Fibroblast of lung (primary cell): ENCODE data around the gene EXOC2. TPM values are rescaled to one million over a fixed set of nuclear protein-coding genes. Genes with fewer than 3 reads are reported as not detected.

Experiments used
- DNase-seq, 2 donors: peaks; one replicate each; pipeline versions ENCODE4 v3.0.0 to v3.0.0-alpha.2; 2010; ENCODE audit warnings: low read depth in 2 of 2
- H2AFZ ChIP-seq: 2 replicates; pipeline ENCODE4 v1.5.1; 2012; ENCODE audit warnings: low read length, control low read depth, inconsistent platforms
- H3K27ac ChIP-seq: 2 replicates; pipeline ENCODE4 v1.5.1; 2011; ENCODE audit warnings: low read length, control low read depth; ENCODE audit not compliant: insufficient read depth
- H3K27me3 ChIP-seq: 2 replicates; pipeline ENCODE4 v1.5.1; 2011; ENCODE audit warnings: mild to moderate bottlenecking, low read length; ENCODE audit not compliant: control insufficient read depth, insufficient read depth
- H3K36me3 ChIP-seq: 2 replicates; pipeline ENCODE4 v1.5.1; 2011; ENCODE audit warnings: low read length; ENCODE audit not compliant: control insufficient read depth, insufficient read depth
- H3K4me1 ChIP-seq: 2 replicates; pipeline ENCODE4 v1.5.1; 2011; ENCODE audit warnings: low read length; ENCODE audit not compliant: control insufficient read depth, insufficient read depth; ENCODE audit errors: extremely low read depth
- H3K4me2 ChIP-seq: 2 replicates; pipeline ENCODE4 v1.5.1; 2011; ENCODE audit warnings: low read length, control low read depth; ENCODE audit not compliant: insufficient read depth; ENCODE audit errors: extremely low read depth
- H3K4me3 ChIP-seq, 4 experiments: fragments of 200-600 bp in 1 of 4; sonication (generic) in 1 of 4; replicated peaks in 1 of 4; 2 replicates each; pipeline ENCODE4 v1.5.1; 2011 to 2016; ENCODE audit warnings: low read length in 4 of 4, low read depth in 3 of 4, mild to moderate bottlenecking in 3 of 4, control low read depth in 2 of 4, inconsistent platforms in 1 of 4, mixed read lengths in 1 of 4; ENCODE audit not compliant: insufficient read depth in 1 of 4; ENCODE audit errors: control extremely low read depth in 1 of 4
- H3K79me2 ChIP-seq: 2 replicates; pipeline ENCODE4 v1.5.1; 2012; ENCODE audit warnings: mild to moderate bottlenecking, low read length, inconsistent platforms; ENCODE audit not compliant: control insufficient read depth, insufficient read depth
- H3K9ac ChIP-seq: 2 replicates; pipeline ENCODE4 v1.5.1; 2011; ENCODE audit warnings: mild to moderate bottlenecking, low read length, control low read depth; ENCODE audit not compliant: insufficient read depth
- H3K9me3 ChIP-seq: 2 replicates; pipeline ENCODE4 v1.5.1; 2012; ENCODE audit warnings: low read depth, low read length; ENCODE audit not compliant: control insufficient read depth, insufficient read depth
- H4K20me1 ChIP-seq: 2 replicates; pipeline ENCODE4 v1.5.1; 2011; ENCODE audit warnings: low read length; ENCODE audit not compliant: control insufficient read depth, insufficient read depth; ENCODE audit errors: extremely low read depth
- CTCF ChIP-seq, 2 donors: IDR thresholded peaks in 1 of 2; conservative IDR thresholded peaks in 1 of 2; 1 replicate in 1 of 2; 2 replicates in 1 of 2; pipeline ENCODE4 v1.5.1; 2011 to 2012; ENCODE audit warnings: low read length in 2 of 2, control low read depth in 1 of 2, inconsistent platforms in 1 of 2, low read depth in 1 of 2, mild to moderate bottlenecking in 1 of 2
- EZH2 ChIP-seq: IDR thresholded peaks from 2 replicates; pipeline ENCODE4 v1.5.1; 2012; ENCODE audit warnings: low read length, control low read depth, mild to moderate bottlenecking; ENCODE audit errors: missing control alignments
- polyA plus RNA-seq, 2 donors: library from polyadenylated mRNA; depleted of rRNA in 1 of 2; stranded (reverse) in 1 of 2; unstranded in 1 of 2; fragments of >200 nt; gene quantifications; 2 replicates each; pipeline ENCODE4 v1.2.1, GENCODE V29; 2011 to 2012; ENCODE audit warnings: missing spikeins in 1 of 2
- total RNA-seq: library from RNA; depleted of rRNA; stranded (reverse); fragments of >200 nt; gene quantifications from 2 replicates; pipeline ENCODE4 v1.2.1, GENCODE V29; 2014

Gene EXOC2
- total and polyA plus RNA-seq, 2 donors (not counting 1 experiment from before 2014, with no cell fraction given) = 19.7 to 42.3 TPM

- Histone ChIP-seq H3K27me3 (peaks cover 2% of the 10 kb centered on the region), H4K20me1 (no peaks in the 10 kb centered on the region), H3K4me2 (no peak overlapping the region), H3K36me3 (no peaks in the 10 kb centered on the region), H2AFZ (no peak overlapping the region), H3K9ac (no peak overlapping the region), H3K4me1 (no peaks in the 10 kb centered on the region), H3K4me3 (no peak overlapping the region), H3K9me3 (no peaks in the 10 kb centered on the region), H3K79me2 (no peaks in the 10 kb centered on the region), H3K27ac (no peak overlapping the region)
- DNase-seq = peak; percentile 20 to 55
- TF ChIP-seq CTCF (conservative IDR thresholded peaks at IDR 0.05 in 1 of 2, IDR thresholded peaks at IDR 0.05 in 1 of 2; ENCODE audit: low read depth in 1 of 2, low read length in 2 of 2) (no peak), EZH2 (no peak)
Observed at GRCh38 chr6:437037-437392, 255.9 kb downstream of the EXOC2 start.

GRCh38 chr6:436308-437036 is 256.5 kb downstream of the EXOC2 start:
- Histone ChIP-seq H2AFZ (no peak overlapping the region), H3K27me3 (peaks cover 2% of the 10 kb centered on the region), H3K4me3 (no peak overlapping the region), H3K79me2 (no peaks in the 10 kb centered on the region), H4K20me1 (no peaks in the 10 kb centered on the region), H3K9ac (no peak overlapping the region), H3K27ac (no peak overlapping the region), H3K4me1 (no peaks in the 10 kb centered on the region), H3K4me2 (no peak overlapping the region), H3K36me3 (no peaks in the 10 kb centered on the region), H3K9me3 (no peaks in the 10 kb centered on the region)
- TF ChIP-seq EZH2 (no peak), CTCF (conservative IDR thresholded peaks at IDR 0.05 in 1 of 2, IDR thresholded peaks at IDR 0.05 in 1 of 2; ENCODE audit: low read depth in 1 of 2, low read length in 2 of 2) (no peak)
- DNase-seq = peak; percentile 75 to 94

- Histone ChIP-seq H3K9ac (no peak overlapping the region), H3K36me3 (no peaks in the 10 kb centered on the region), H3K79me2 (no peaks in the 10 kb centered on the region), H4K20me1 (no peaks in the 10 kb centered on the region), H3K4me1 (no peaks in the 10 kb centered on the region), H3K27me3 (peaks cover 2% of the 10 kb centered on the region), H3K4me3 (no peak overlapping the region), H3K9me3 (no peaks in the 10 kb centered on the region), H3K27ac (no peak overlapping the region), H3K4me2 (no peak overlapping the region), H2AFZ (no peak overlapping the region)
- TF ChIP-seq CTCF (conservative IDR thresholded peaks at IDR 0.05 in 1 of 2, IDR thresholded peaks at IDR 0.05 in 1 of 2; ENCODE audit: low read depth in 1 of 2, low read length in 2 of 2) (no peak), EZH2 (no peak)
- peak in 1 of 2 donors; percentile 28 for DNase-seq
Observed at GRCh38 chr6:435441-436307, 257.3 kb downstream of the EXOC2 start.
